GM12878 (cell line): ENCODE results near the gene AKR1A1. TPM values are rescaled to one million over a fixed set of nuclear protein-coding genes. Genes with fewer than 3 reads are reported as not detected.
A peak's percentile ranks its signal among the peaks of the same experiment; 100 is the strongest.

Experiments used
- ATAC-seq: fragments of 200-7000 bp; cut with Tn5 transposase; 3 replicates; pipeline ENCODE4 v1.9.1; 2020; ENCODE audit warnings: mild to moderate bottlenecking, moderate library complexity
- BruUV-seq: library from RNA; stranded (reverse); fragments of 400-500 nt; replicated peaks from 2 replicates; lab custom pipeline; 2021; lab: Mats Ljungman, UMichigan
- CTCF ChIA-PET: fragments of 300-600 bp; sonication (Branson Sonifier 250); formaldehyde crosslinking; extraction: SDS; loops from one replicate; lab custom pipeline; 2021; ENCODE audit warnings: inconsistent platforms; lab: Yijun Ruan, JAX
- POLR2A ChIA-PET: fragments of 350-600 bp; formaldehyde crosslinking; extraction: SDS; loops from one replicate; lab custom pipeline; 2021; ENCODE audit warnings: inconsistent platforms; lab: Charles Lee
- RAD21 ChIA-PET: fragments of 300-600 bp; sonication (Branson Sonifier 250); formaldehyde crosslinking; loops from one replicate; lab custom pipeline; 2023; ENCODE audit warnings: antibody characterized with exemption; ENCODE audit not compliant: unreplicated experiment; lab: Charles Lee
- SMC1A ChIA-PET: fragments of 300-600 bp; sonication (Branson Sonifier 250); formaldehyde crosslinking; loops from one replicate; lab custom pipeline; 2023; ENCODE audit not compliant: unreplicated experiment, uncharacterized antibody; lab: Charles Lee
- DNase-seq: peaks from one replicate; pipeline ENCODE4 v3.0.0-alpha.2; 2011; ENCODE audit warnings: low read depth, low spot score
- FAIRE-seq: peaks from 3 replicates; lab custom pipeline; 2011; peaks lifted over from hg19 to GRCh38; lab: Jason Lieb, UNC
- H2AFZ ChIP-seq: 2 replicates; pipeline ENCODE4 v1.6.0; 2011; ENCODE audit warnings: low read depth, low read length, control low read depth; ENCODE audit not compliant: control insufficient read depth
- H3K27ac ChIP-seq: 2 replicates; pipeline ENCODE4 v1.5.1; 2011; ENCODE audit warnings: control low read depth; ENCODE audit not compliant: control insufficient read depth, insufficient read depth
- H3K27me3 ChIP-seq, 2 experiments: replicated peaks in 1 of 2; 2 replicates each; pipeline versions ENCODE4 v1.6.0 to v1.6.1; 2011; ENCODE audit warnings: low read length in 1 of 2; ENCODE audit not compliant: control insufficient read depth in 2 of 2, insufficient read depth in 2 of 2
- H3K36me3 ChIP-seq, 2 experiments: 2 replicates each; pipeline ENCODE4 v1.5.1; 2011; ENCODE audit warnings: low read length in 1 of 2; ENCODE audit not compliant: control insufficient read depth in 2 of 2, insufficient read depth in 2 of 2
- H3K4me1 ChIP-seq: 2 replicates; pipeline ENCODE4 v1.6.1; 2011; ENCODE audit warnings: mild to moderate bottlenecking, low read length, moderate library complexity, mixed read lengths; ENCODE audit not compliant: control insufficient read depth, insufficient read depth
- H3K4me2 ChIP-seq: 2 replicates; pipeline ENCODE4 v1.6.0; 2011; ENCODE audit warnings: control low read depth; ENCODE audit not compliant: control insufficient read depth, insufficient read depth
- H3K4me3 ChIP-seq: fragments of 200-600 bp; sonication (generic); 2 replicates; pipeline ENCODE4 v1.5.1; 2016
- H3K79me2 ChIP-seq: 2 replicates; pipeline ENCODE4 v1.6.0; 2011; ENCODE audit warnings: low read length; ENCODE audit not compliant: control insufficient read depth, insufficient read depth
- H3K9ac ChIP-seq: 2 replicates; pipeline ENCODE4 v1.8.0; 2011; ENCODE audit warnings: low read length, control low read depth, mixed read lengths; ENCODE audit not compliant: control insufficient read depth, insufficient read depth
- H3K9me3 ChIP-seq: replicated peaks from 3 replicates; pipeline ENCODE4 v1.5.1; 2011; ENCODE audit warnings: mild to moderate bottlenecking, low read length; ENCODE audit not compliant: control insufficient read depth, insufficient read depth
- H4K20me1 ChIP-seq: 2 replicates; pipeline ENCODE4 v1.6.0; 2011; ENCODE audit not compliant: control insufficient read depth, insufficient read depth
- CREM ChIP-seq: IDR thresholded peaks from 2 replicates; pipeline ENCODE4 v1.6.1; 2014; ENCODE audit warnings: antibody characterized with exemption, low read depth
- ETV6 ChIP-seq, 2 experiments: fragments of 450-650 bp in 1 of 2; IDR thresholded peaks in 1 of 2; conservative IDR thresholded peaks in 1 of 2; 2 replicates each; pipeline ENCODE4 v1.6.1; 2014; ENCODE audit warnings: antibody characterized with exemption in 1 of 2, borderline replicate concordance in 1 of 2, low read depth in 1 of 2, mild to moderate bottlenecking in 1 of 2, moderate library complexity in 1 of 2
- JUNB ChIP-seq: IDR thresholded peaks from 2 replicates; pipeline ENCODE4 v1.6.1; 2016; ENCODE audit warnings: antibody characterized with exemption, mild to moderate bottlenecking
- MTA2 ChIP-seq: fragments of 450-650 bp; IDR thresholded peaks from 2 replicates; pipeline ENCODE4 v1.6.1; 2016; ENCODE audit warnings: low read depth, mild to moderate bottlenecking, moderate library complexity
- NFIC ChIP-seq: IDR thresholded peaks from 2 replicates; pipeline ENCODE4 v1.6.1; 2012; ENCODE audit warnings: low read depth, mild to moderate bottlenecking, inconsistent platforms, low read length, moderate library complexity
- SPI1 ChIP-seq: IDR thresholded peaks from 2 replicates; pipeline ENCODE4 v1.6.1; 2011; ENCODE audit warnings: low read depth, mild to moderate bottlenecking, low read length, moderate library complexity, borderline replicate concordance; ENCODE audit not compliant: insufficient read depth
- TAF1 ChIP-seq: IDR thresholded peaks from 2 replicates; pipeline ENCODE4 v1.6.1; 2011; ENCODE audit warnings: mild to moderate bottlenecking, low read depth, low read length, borderline replicate concordance
- TCF12 ChIP-seq: IDR thresholded peaks from 2 replicates; pipeline ENCODE4 v1.6.1; 2011; ENCODE audit warnings: low read depth, mild to moderate bottlenecking, low read length
- WGBS: methylation state at CpG from one replicate; pipeline ENCODE4 v1.1.6; 2016; ENCODE audit warnings: low lambda C conversion rate; ENCODE audit not compliant: insufficient replicate concordance, insufficient coverage; ENCODE audit errors: missing lambda C conversion rate; 5-methylcytosine and 5-hydroxymethylcytosine counted together
- in situ Hi-C: fragments of 300-500 bp; cut with MboI; formaldehyde crosslinking; loops from 9 replicates; pipeline ENCODE4 v1.14.3; 2018; ENCODE audit warnings: mixed read lengths
- intact Hi-C: fragments of 100-400 bp; cut with micrococcal nuclease; formaldehyde crosslinking; loops from one replicate; pipeline ENCODE4 v1.14.2; 2022; ENCODE audit not compliant: unreplicated experiment
- polyA plus RNA-seq, 11 experiments: library from polyadenylated mRNA; depleted of rRNA in 4 of 11; unstranded in 6 of 11; stranded (reverse) in 5 of 11; fragments of >200 nt; fragmentation: Nextera tagmentation in 4 of 11; fragmentation: Illumina TruSeq in 1 of 11; extraction: Ambion mirVana in 4 of 11; extraction: Trizol in 1 of 11; gene quantifications; 1 replicate in 1 of 11; 2 replicates in 10 of 11; pipeline versions ENCODE4 v1.2.1 to v1.2.3, GENCODE V29; 2011 to 2016; ENCODE audit warnings: inconsistent platforms in 2 of 11, missing spikeins in 2 of 11, low read depth in 1 of 11
- total RNA-seq, 4 experiments: library from RNA; depleted of rRNA in 3 of 4; stranded (reverse); fragments of >200 nt in 3 of 4; fragmentation: Illumina TruSeq in 1 of 4; extraction: Trizol in 1 of 4; gene quantifications; 2 replicates each; pipeline versions ENCODE4 v1.2.1 to v1.2.3, GENCODE V29; 2013 to 2021
- TF ChIP-seq, protein P1 (sequence below): IDR thresholded peaks from 2 replicates; pipeline ENCODE4 v1.6.1; 2011; ENCODE audit warnings: mild to moderate bottlenecking, low read depth, low read length, moderate library complexity; ENCODE audit not compliant: insufficient replicate concordance
- TF ChIP-seq, protein P2 (sequence below): fragments of 450-650 bp; IDR thresholded peaks from 2 replicates; pipeline ENCODE4 v1.6.1; 2016; ENCODE audit warnings: mild to moderate bottlenecking
- TF ChIP-seq, protein P3 (sequence below): IDR thresholded peaks from 2 replicates; pipeline ENCODE4 v1.6.1; 2011; ENCODE audit warnings: borderline replicate concordance, low read depth, mild to moderate bottlenecking, moderate library complexity, low read length; ENCODE audit not compliant: insufficient read depth, poor library complexity, severe bottlenecking
- TF ChIP-seq, protein P4 (sequence below): IDR thresholded peaks from 2 replicates; pipeline ENCODE4 v1.6.1; 2012; ENCODE audit warnings: low read length, inconsistent platforms

Gene AKR1A1
- total and polyA plus RNA-seq, 10 of the 15 experiments (the other 5 are each of a cell fraction or from before 2014, with no cell fraction given): 187 to 335 (median 241) TPM

DNA sequence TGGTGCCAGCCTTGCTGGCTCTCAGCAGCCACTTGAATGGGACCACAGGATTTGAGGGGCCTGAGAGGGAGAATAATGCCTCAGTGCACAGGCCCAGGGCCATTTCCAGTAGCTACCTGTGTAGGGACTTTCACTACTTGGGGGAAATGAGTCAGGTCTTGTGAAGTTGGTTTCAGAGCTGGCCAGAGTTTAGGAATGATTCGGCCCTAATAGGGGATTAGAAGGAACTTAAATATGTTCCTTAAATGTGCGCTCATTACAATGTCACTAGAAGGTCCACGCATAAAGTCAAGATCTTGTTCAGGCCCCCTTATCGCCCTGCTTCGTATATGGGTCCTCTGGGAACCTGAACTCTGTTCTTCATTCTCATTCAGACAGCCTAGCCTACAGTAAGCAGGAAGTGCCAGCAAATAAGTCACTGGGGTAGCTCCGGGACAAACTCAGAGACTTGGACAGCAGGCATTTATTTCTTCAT, 5.6 kb upstream of the AKR1A1 start (continued):
- TF ChIP-seq, protein P1, sequence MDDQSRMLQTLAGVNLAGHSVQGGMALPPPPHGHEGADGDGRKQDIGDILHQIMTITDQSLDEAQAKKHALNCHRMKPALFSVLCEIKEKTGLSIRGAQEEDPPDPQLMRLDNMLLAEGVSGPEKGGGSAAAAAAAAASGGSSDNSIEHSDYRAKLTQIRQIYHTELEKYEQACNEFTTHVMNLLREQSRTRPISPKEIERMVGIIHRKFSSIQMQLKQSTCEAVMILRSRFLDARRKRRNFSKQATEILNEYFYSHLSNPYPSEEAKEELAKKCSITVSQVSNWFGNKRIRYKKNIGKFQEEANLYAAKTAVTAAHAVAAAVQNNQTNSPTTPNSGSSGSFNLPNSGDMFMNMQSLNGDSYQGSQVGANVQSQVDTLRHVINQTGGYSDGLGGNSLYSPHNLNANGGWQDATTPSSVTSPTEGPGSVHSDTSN: no peak

DNA sequence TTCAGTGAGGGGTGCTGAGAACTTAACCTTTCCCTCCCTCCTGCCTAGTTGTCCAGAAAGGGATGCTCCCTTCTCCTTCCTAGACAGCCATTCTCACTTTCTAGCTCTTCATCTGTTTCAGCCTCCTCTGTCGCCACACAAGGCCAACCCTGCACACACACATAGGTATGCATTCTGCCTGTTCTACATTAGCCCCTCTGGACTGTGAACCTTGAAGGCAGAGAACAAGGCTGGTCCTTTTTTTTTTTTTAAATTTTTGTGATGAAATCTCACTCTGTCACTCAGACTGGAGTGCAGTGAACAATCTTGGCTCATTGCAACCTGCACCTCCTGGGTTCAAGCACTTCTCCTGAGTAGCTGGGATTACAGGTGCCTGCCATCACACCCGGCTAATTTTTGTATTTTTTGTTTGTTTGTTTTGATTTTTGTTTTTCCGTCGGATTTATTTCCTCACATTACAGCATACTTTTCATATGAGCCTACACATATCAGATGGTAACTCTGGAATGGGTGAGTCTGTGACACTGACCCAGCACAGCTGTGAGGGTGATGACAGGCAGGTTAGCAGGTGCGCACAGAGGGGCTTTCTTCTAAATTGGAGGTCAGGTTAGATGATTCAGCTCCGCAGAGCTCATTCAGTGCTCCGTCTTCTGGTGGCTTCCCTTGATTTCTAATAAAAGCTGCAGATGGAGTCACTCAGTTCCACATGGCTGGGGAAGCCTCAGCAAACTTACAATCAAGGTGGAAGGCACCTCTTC, 4.9 kb upstream of the AKR1A1 start:
- peak overlapping the region; percentile 2; the same call in 1 of the 2 replicates for H3K4me3 ChIP-seq
- H4K20me1 ChIP-seq: no peaks in the 10 kb centered on the region
- ChIA-PET CTCF (interaction anchor here (0.5 to 3.2 kb wide), 10 partner anchors 8 to 45 kb away, joined by 3 to 14 read pairs (median 5); partner anchors contain the start of gene PRDX1), SMC1A (interaction anchor here (0.7 to 8.6 kb wide), 12 partner anchors 9 to 239 kb away, joined by 3 to 80 read pairs (median 7); partner anchors contain the start of genes NASP and PRDX1), RAD21 (interaction anchor here (0.6 to 5.0 kb wide), 10 partner anchors 8 to 53 kb away, joined by 3 to 40 read pairs (median 3); partner anchors contain the start of genes CCDC163, MMACHC and PRDX1), POLR2A (interaction anchor here (0.5 to 7.6 kb wide), 13 partner anchors 8 to 702 kb away, joined by 3 to 118 read pairs (median 6); partner anchors contain the start of genes CCDC163, MMACHC, MUTYH and PRDX1)
- ATAC-seq: peak; percentile 8
- peaks cover 1% of the 10 kb centered on the region for H3K79me2 ChIP-seq
- no peaks in the 10 kb centered on the region for H3K27me3 ChIP-seq
- peak overlapping the region; percentile 58 for H3K4me2 ChIP-seq
- H3K9me3 ChIP-seq: no peaks in the 10 kb centered on the region; the same call in 1 of the 3 replicates
- peak overlapping the region; percentile 31 for H3K9ac ChIP-seq
- no peaks in the 10 kb centered on the region for H3K36me3 ChIP-seq
- in situ Hi-C loops: no loop called here
- no peak for DNase-seq
- H3K27ac ChIP-seq: peak overlapping the region; percentile 78
- peak overlapping the region; percentile 69 for H2AFZ ChIP-seq
- peaks cover 33% of the 10 kb centered on the region for H3K4me1 ChIP-seq
- intact Hi-C loops: loop anchor here (2.0 kb wide), 1 partner anchor 23 kb away; no protein-coding TSS in a partner anchor
- BruUV-seq: TSS peak; percentile 86
- FAIRE-seq: peak; percentile 31
- WGBS: 8% methylated on average over 7 of the region's 7 CpGs
- 0 out of 2 replicates have a peak, but pooled peaks have one; percentile 10 for TF ChIP-seq TAF1
- TF ChIP-seq MTA2: no peak
- peak; percentile 58; the same call in 1 of the 2 replicates for TF ChIP-seq NFIC
- TF ChIP-seq TCF12: peak; percentile 83; the same call in 1 of the 2 replicates
- TF ChIP-seq CREM: peak; percentile 50; the same call in 1 of the 2 replicates
- peak; percentile 52; the same call in 1 of the 2 replicates for TF ChIP-seq JUNB
- no peak for TF ChIP-seq SPI1
- TF ChIP-seq ETV6 (conservative IDR thresholded peaks at IDR 0.05 in 1 of 2, IDR thresholded peaks at IDR 0.05 in 1 of 2; ENCODE audit: borderline replicate concordance in 1 of 2, low read depth in 1 of 2): 0 out of 4 replicates have a peak, but pooled peaks of 1 of the 2 experiments have one; percentile 21
- TF ChIP-seq, protein P2, sequence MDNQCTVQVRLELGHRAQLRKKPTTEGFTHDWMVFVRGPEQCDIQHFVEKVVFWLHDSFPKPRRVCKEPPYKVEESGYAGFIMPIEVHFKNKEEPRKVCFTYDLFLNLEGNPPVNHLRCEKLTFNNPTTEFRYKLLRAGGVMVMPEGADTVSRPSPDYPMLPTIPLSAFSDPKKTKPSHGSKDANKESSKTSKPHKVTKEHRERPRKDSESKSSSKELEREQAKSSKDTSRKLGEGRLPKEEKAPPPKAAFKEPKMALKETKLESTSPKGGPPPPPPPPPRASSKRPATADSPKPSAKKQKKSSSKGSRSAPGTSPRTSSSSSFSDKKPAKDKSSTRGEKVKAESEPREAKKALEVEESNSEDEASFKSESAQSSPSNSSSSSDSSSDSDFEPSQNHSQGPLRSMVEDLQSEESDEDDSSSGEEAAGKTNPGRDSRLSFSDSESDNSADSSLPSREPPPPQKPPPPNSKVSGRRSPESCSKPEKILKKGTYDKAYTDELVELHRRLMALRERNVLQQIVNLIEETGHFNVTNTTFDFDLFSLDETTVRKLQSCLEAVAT: no peak
- TF ChIP-seq, protein P3, sequence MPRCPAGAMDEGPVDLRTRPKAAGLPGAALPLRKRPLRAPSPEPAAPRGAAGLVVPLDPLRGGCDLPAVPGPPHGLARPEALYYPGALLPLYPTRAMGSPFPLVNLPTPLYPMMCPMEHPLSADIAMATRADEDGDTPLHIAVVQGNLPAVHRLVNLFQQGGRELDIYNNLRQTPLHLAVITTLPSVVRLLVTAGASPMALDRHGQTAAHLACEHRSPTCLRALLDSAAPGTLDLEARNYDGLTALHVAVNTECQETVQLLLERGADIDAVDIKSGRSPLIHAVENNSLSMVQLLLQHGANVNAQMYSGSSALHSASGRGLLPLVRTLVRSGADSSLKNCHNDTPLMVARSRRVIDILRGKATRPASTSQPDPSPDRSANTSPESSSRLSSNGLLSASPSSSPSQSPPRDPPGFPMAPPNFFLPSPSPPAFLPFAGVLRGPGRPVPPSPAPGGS: peak; percentile 7
- TF ChIP-seq, protein P4, sequence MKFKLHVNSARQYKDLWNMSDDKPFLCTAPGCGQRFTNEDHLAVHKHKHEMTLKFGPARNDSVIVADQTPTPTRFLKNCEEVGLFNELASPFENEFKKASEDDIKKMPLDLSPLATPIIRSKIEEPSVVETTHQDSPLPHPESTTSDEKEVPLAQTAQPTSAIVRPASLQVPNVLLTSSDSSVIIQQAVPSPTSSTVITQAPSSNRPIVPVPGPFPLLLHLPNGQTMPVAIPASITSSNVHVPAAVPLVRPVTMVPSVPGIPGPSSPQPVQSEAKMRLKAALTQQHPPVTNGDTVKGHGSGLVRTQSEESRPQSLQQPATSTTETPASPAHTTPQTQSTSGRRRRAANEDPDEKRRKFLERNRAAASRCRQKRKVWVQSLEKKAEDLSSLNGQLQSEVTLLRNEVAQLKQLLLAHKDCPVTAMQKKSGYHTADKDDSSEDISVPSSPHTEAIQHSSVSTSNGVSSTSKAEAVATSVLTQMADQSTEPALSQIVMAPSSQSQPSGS: peak; percentile 24; the same call in 1 of the 2 replicates
